Spleen (tissue), 7 donors: Measurements from ENCODE around the gene PPP1R2B.

ENCODE experiments used
- CTCF ChIP-seq, 11 experiments: fragments of 200-600 bp in 7 of 11; fragments of 450-650 bp in 4 of 11; sonication (generic) in 4 of 11; IDR thresholded peaks in 8 of 11; conservative IDR thresholded peaks in 3 of 11; 1 replicate in 7 of 11; 2 replicates in 4 of 11; pipeline versions ENCODE4 v1.4.0 to v1.8.0; 2016 to 2021; ENCODE audit warnings: antibody characterized with exemption in 11 of 11, inconsistent platforms in 4 of 11, mild to moderate bottlenecking in 1 of 11
- POLR2AphosphoS5 ChIP-seq, 3 donors: sonication (generic); formaldehyde crosslinking; IDR thresholded peaks; one replicate each; pipeline ENCODE4 v1.5.1; 2017; ENCODE audit warnings: antibody characterized with exemption in 3 of 3
- donor health status: DM: no; HTN: no; CAD: no; lungs with moderate emphysema.
- donor health status: DM: no; HTN: no; CAD: no.
- donor health status: DM: no; HTN: no; CAD: no.

GRCh38 chr5:156846914-156847313 lies 3.2 kb upstream of the PPP1R2B start:
- TF ChIP-seq CTCF (IDR thresholded peaks at IDR 0.05 in 8 of 11, conservative IDR thresholded peaks at IDR 0.05 in 3 of 11): no peak
- TF ChIP-seq POLR2AphosphoS5 (IDR thresholded peaks at IDR 0.05): no peak
